ENCODE measurements around the gene CCRL2. TPM values are rescaled to one million over a fixed set of nuclear protein-coding genes. Genes with fewer than 3 reads are reported as not detected.

The CCRL2 gene, protein sequence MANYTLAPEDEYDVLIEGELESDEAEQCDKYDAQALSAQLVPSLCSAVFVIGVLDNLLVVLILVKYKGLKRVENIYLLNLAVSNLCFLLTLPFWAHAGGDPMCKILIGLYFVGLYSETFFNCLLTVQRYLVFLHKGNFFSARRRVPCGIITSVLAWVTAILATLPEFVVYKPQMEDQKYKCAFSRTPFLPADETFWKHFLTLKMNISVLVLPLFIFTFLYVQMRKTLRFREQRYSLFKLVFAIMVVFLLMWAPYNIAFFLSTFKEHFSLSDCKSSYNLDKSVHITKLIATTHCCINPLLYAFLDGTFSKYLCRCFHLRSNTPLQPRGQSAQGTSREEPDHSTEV
- 0.07 to 0.10 TPM (median 0.09 TPM) in 3 of 5 replicates, not detected in the others for total RNA-seq (2022; extraction: Qiagen RNA extraction)

DNA sequence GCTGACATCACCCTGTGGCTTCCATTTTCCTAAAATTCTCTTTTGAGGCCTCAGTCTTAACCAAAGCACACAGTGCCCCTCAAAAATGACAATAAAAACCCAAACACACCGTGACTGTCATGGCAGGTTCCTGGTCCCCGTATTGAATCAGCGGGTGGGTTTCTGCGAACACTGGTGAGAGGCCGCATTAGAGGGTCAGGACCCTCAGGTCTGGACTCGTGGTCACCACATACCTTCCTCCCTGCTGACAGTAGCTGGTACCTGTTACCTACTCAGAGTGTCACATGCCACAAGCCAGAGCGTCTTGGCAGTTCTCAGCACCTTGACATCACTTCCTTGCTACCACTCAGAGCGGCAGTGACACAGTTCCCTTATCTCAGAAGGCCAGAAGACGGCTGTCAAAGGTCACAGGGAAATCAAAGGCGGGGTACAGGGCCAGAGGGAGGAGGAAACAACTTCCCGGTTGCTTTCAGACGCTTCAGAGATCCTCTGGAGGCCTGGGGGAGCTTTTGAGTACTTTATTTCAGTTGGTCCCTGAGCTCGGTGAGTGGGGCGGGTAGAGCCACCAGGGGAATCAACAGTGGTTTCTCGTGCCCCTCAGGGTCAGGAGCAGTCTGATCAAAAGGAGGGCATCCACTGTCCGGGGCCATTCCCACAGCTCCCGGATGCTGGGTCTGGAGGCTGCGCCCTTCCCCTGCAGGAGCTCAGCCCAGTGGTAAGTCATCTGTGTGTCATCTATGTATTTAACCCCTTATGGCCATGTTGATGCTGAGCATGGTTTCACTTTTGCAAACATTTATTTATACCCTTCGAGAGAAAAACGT lies at the start of gene CCRL2, which contains the start of gene CCR5AS:
TSS of gene CCRL2 (plus strand) at position 472 of the 824 bp plus-strand sequence. CDS start 821 bp downstream, outside the sequence.
TSS of gene CCR5AS (minus strand) at position 279 of the 824 bp plus-strand sequence.

DNA sequence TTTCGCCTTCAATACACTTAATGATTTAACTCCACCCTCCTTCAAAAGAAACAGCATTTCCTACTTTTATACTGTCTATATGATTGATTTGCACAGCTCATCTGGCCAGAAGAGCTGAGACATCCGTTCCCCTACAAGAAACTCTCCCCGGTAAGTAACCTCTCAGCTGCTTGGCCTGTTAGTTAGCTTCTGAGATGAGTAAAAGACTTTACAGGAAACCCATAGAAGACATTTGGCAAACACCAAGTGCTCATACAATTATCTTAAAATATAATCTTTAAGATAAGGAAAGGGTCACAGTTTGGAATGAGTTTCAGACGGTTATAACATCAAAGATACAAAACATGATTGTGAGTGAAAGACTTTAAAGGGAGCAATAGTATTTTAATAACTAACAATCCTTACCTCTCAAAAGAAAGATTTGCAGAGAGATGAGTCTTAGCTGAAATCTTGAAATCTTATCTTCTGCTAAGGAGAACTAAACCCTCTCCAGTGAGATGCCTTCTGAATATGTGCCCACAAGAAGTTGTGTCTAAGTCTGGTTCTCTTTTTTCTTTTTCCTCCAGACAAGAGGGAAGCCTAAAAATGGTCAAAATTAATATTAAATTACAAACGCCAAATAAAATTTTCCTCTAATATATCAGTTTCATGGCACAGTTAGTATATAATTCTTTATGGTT lies 36.1 kb upstream of the CCRL2 start, which contains the start of gene CCR5:
TSS of gene CCR5 (plus strand) at position 108 of the 680 bp plus-strand sequence. CDS start 1,957 bp downstream, outside the sequence.

Other genes starting within 250 kb of the CCRL2 start
- not detected in 5 replicates for gene CCR1, start 198.9 kb upstream of the CCRL2 start, total RNA-seq (2022; extraction: Qiagen RNA extraction)
- not detected in 5 replicates for gene CCR3, start 164.8 kb upstream of the CCRL2 start, total RNA-seq (2022; extraction: Qiagen RNA extraction)
- gene CCR2, start 53.1 kb upstream of the CCRL2 start, total RNA-seq (2022; extraction: Qiagen RNA extraction) = not detected in 5 replicates
- gene CCR5, start 36.3 kb upstream of the CCRL2 start, total RNA-seq (2022; extraction: Qiagen RNA extraction) = not detected in 5 replicates
- not detected in 5 replicates for gene LTF, start 57.6 kb downstream of the CCRL2 start, total RNA-seq (2022; extraction: Qiagen RNA extraction)
- gene RTP3, start 90.7 kb downstream of the CCRL2 start, total RNA-seq (2022; extraction: Qiagen RNA extraction) = not detected in 5 replicates
- 0.02 TPM in 1 of 5 replicates, not detected in the others for gene LRRC2, start 159.0 kb downstream of the CCRL2 start, total RNA-seq (2022; extraction: Qiagen RNA extraction)
- not detected in 5 replicates for gene FAM240A, start 205.3 kb downstream of the CCRL2 start, total RNA-seq (2022; extraction: Qiagen RNA extraction)

Measured in A549 treated with Hydrocortisone at 1 μM for 4 hours (cell line).